Measurements from ENCODE around the gene TMEM81. TPM values are rescaled to one million over a fixed set of nuclear protein-coding genes. Genes with fewer than 3 reads are reported as not detected.

The TMEM81 gene
- total and polyA plus RNA-seq, 4 donors = 1.5 to 2.6 (median 2.0) TPM

GRCh38 chr1:205077158-205077933, 6.9 kb downstream of the TMEM81 start:
- no peaks in the 10 kb centered on the region for H3K27me3 ChIP-seq (ENCODE audit: control insufficient read depth in 3 of 3, insufficient read depth in 3 of 3, low read length in 2 of 3)
- ATAC-seq (ENCODE audit: insufficient read depth, low FRiP score) = peak; percentile 19
- 92 to 94% methylated on average over 7 of the region's 7 CpGs for WGBS, 2 donors

DNA sequence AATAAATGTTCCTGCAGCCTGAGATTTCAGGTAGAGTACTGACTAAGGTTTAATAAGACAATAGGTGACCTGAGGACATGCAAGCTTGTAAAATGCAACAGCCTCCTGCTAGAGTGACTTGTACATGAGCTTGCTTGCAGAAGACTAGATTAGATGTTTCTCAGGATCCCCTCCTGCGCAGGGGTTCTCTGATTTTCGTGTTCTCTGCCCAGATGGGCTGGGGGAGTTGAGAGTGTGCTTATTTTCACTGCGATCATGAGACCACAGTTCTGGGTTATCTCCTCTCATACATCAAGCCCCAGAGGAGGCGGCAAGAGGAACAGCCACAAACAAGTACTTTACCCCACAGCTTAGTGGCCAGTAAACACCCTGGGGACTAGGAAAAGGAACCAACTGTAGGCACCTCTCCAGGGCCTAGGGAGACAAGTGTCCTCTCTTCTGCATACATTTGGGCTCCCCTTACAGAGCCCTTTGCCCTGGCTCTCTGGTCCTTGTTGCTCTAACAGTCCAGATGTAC, 8.0 kb downstream of the TMEM81 start:
- Histone ChIP-seq H3K36me3 (ENCODE audit: control insufficient read depth in 4 of 4, insufficient read depth in 4 of 4, low read length in 4 of 4) (no peaks in the 10 kb centered on the region), H3K27me3 (ENCODE audit: control insufficient read depth in 3 of 3, insufficient read depth in 3 of 3, low read length in 2 of 3) (no peaks in the 10 kb centered on the region), H3K27ac (ENCODE audit: low read depth in 1 of 2, low read length in 1 of 2) (no peak overlapping the region), H3K4me3 (no peak overlapping the region), H3K9ac (ENCODE audit: insufficient read depth in 1 of 2, low read length in 2 of 2) (no peak overlapping the region), H3K9me3 (ENCODE audit: control insufficient read depth in 4 of 4, insufficient read depth in 3 of 4, low read length in 3 of 4) (no peaks in the 10 kb centered on the region), H3K4me1 (ENCODE audit: control insufficient read depth in 5 of 5, insufficient read depth in 5 of 5, low read length in 5 of 5) (no peaks in the 10 kb centered on the region)
- ATAC-seq (ENCODE audit: insufficient read depth, low FRiP score) = no peak
- no peak for DNase-seq
- 82 to 90% methylated on average over 4 of the region's 4 CpGs for WGBS, 2 donors
- TF ChIP-seq, protein P1, sequence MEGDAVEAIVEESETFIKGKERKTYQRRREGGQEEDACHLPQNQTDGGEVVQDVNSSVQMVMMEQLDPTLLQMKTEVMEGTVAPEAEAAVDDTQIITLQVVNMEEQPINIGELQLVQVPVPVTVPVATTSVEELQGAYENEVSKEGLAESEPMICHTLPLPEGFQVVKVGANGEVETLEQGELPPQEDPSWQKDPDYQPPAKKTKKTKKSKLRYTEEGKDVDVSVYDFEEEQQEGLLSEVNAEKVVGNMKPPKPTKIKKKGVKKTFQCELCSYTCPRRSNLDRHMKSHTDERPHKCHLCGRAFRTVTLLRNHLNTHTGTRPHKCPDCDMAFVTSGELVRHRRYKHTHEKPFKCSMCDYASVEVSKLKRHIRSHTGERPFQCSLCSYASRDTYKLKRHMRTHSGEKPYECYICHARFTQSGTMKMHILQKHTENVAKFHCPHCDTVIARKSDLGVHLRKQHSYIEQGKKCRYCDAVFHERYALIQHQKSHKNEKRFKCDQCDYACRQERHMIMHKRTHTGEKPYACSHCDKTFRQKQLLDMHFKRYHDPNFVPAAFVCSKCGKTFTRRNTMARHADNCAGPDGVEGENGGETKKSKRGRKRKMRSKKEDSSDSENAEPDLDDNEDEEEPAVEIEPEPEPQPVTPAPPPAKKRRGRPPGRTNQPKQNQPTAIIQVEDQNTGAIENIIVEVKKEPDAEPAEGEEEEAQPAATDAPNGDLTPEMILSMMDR (IDR thresholded peaks at IDR 0.05; ENCODE audit: control extremely low read depth, extremely low read depth) = no peak

More at GRCh38 chr1:205077158-205077933, 6.9 kb downstream of the TMEM81 start:
- no peaks in the 10 kb centered on the region for H3K9me3 ChIP-seq (ENCODE audit: control insufficient read depth in 4 of 4, insufficient read depth in 3 of 4, low read length in 3 of 4)
- H3K4me1 ChIP-seq (ENCODE audit: control insufficient read depth in 5 of 5, insufficient read depth in 5 of 5, low read length in 5 of 5) = no peaks in the 10 kb centered on the region
- H3K9ac ChIP-seq (ENCODE audit: insufficient read depth in 1 of 2, low read length in 2 of 2) = no peak overlapping the region
- no peak overlapping the region for H3K27ac ChIP-seq (ENCODE audit: low read depth in 1 of 2, low read length in 1 of 2)
- TF ChIP-seq, protein P1 (IDR thresholded peaks at IDR 0.05; ENCODE audit: control extremely low read depth, extremely low read depth) = no peak
- no peak for DNase-seq
- H3K36me3 ChIP-seq (ENCODE audit: control insufficient read depth in 4 of 4, insufficient read depth in 4 of 4, low read length in 4 of 4) = no peaks in the 10 kb centered on the region
- no peak overlapping the region for H3K4me3 ChIP-seq

GRCh38 chr1:205075642-205076155, 8.6 kb downstream of the TMEM81 start:
- H3K4me3 ChIP-seq = no peak overlapping the region
- DNase-seq (no peak), ATAC-seq (ENCODE audit: insufficient read depth, low FRiP score) (no peak)
- no peaks in the 10 kb centered on the region for H3K9me3 ChIP-seq (ENCODE audit: control insufficient read depth in 4 of 4, insufficient read depth in 3 of 4, low read length in 3 of 4)
- WGBS, 2 donors = 60 to 82% methylated on average over 7 of the region's 7 CpGs
- H3K36me3 ChIP-seq (ENCODE audit: control insufficient read depth in 4 of 4, insufficient read depth in 4 of 4, low read length in 4 of 4) = no peaks in the 10 kb centered on the region
- no peaks in the 10 kb centered on the region for H3K4me1 ChIP-seq (ENCODE audit: control insufficient read depth in 5 of 5, insufficient read depth in 5 of 5, low read length in 5 of 5)
- H3K9ac ChIP-seq (ENCODE audit: insufficient read depth in 1 of 2, low read length in 2 of 2) = no peak overlapping the region
- TF ChIP-seq, protein P1 (IDR thresholded peaks at IDR 0.05; ENCODE audit: control extremely low read depth, extremely low read depth) = no peak
- H3K27me3 ChIP-seq (ENCODE audit: control insufficient read depth in 3 of 3, insufficient read depth in 3 of 3, low read length in 2 of 3) = no peaks in the 10 kb centered on the region
- no peak overlapping the region for H3K27ac ChIP-seq (ENCODE audit: low read depth in 1 of 2, low read length in 1 of 2)
